Mononuclear cell (primary cell): ENCODE results near the gene PRKCA. TPM values are rescaled to one million over a fixed set of nuclear protein-coding genes. Genes with fewer than 3 reads are reported as not detected.

Experiments
- H3K27me3 ChIP-seq: 2 replicates; pipeline ENCODE4 v1.6.0; 2011; ENCODE audit warnings: low read length, control low read depth; ENCODE audit not compliant: insufficient read depth
- H3K4me1 ChIP-seq: 2 replicates; pipeline ENCODE4 v1.5.1; 2011; ENCODE audit warnings: mild to moderate bottlenecking, low read length, control low read depth; ENCODE audit not compliant: insufficient read depth
- H3K4me3 ChIP-seq: 2 replicates; pipeline ENCODE4 v1.5.1; 2011; ENCODE audit warnings: mild to moderate bottlenecking, low read length, moderate library complexity
- H3K9me3 ChIP-seq: 2 replicates; pipeline ENCODE4 v1.5.1; 2011; ENCODE audit warnings: low read depth, mild to moderate bottlenecking, control low read depth, low read length
- total RNA-seq: library from RNA; depleted of rRNA; stranded (reverse); fragments of >200 nt; gene quantifications from one replicate; pipeline ENCODE4 v1.2.3, GENCODE V29; 2012

The PRKCA gene
- total RNA-seq, 1 donor = 35.6 TPM

- H3K4me1 ChIP-seq = no peaks in the 10 kb centered on the region
- peaks cover 14% of the 10 kb centered on the region for H3K27me3 ChIP-seq
- no peaks in the 10 kb centered on the region for H3K9me3 ChIP-seq
- no peak overlapping the region for H3K4me3 ChIP-seq
These were observed 533.9 kb downstream of the PRKCA start for GRCh38 chr17:66836063-66837005.

GRCh38 chr17:66837226-66837625 is 534.8 kb downstream of the PRKCA start:
- peaks cover 14% of the 10 kb centered on the region for H3K27me3 ChIP-seq
- H3K4me3 ChIP-seq = no peak overlapping the region
- H3K4me1 ChIP-seq = no peaks in the 10 kb centered on the region
- no peaks in the 10 kb centered on the region for H3K9me3 ChIP-seq

- H3K9me3 ChIP-seq = no peaks in the 10 kb centered on the region
- no peak overlapping the region for H3K4me3 ChIP-seq
- H3K4me1 ChIP-seq = no peaks in the 10 kb centered on the region
- H3K27me3 ChIP-seq = peaks cover 14% of the 10 kb centered on the region
These were observed 535.7 kb downstream of the PRKCA start for GRCh38 chr17:66837885-66838665.

GRCh38 chr17:66839616-66840015 is 537.2 kb downstream of the PRKCA start:
- Histone ChIP-seq H3K9me3 (no peaks in the 10 kb centered on the region), H3K4me1 (no peaks in the 10 kb centered on the region), H3K4me3 (no peak overlapping the region), H3K27me3 (peaks cover 6% of the 10 kb centered on the region)

GRCh38 chr17:66840061-66840460 is 537.6 kb downstream of the PRKCA start:
- Histone ChIP-seq H3K4me3 (no peak overlapping the region), H3K27me3 (peaks cover 5% of the 10 kb centered on the region), H3K9me3 (no peaks in the 10 kb centered on the region), H3K4me1 (no peaks in the 10 kb centered on the region)

GRCh38 chr17:66841328-66841727 is 538.9 kb downstream of the PRKCA start:
- Histone ChIP-seq H3K9me3 (no peaks in the 10 kb centered on the region), H3K27me3 (no peaks in the 10 kb centered on the region), H3K4me1 (no peaks in the 10 kb centered on the region), H3K4me3 (no peak overlapping the region)

- Histone ChIP-seq H3K4me1 (no peaks in the 10 kb centered on the region), H3K4me3 (no peak overlapping the region), H3K9me3 (no peaks in the 10 kb centered on the region), H3K27me3 (no peaks in the 10 kb centered on the region)
These were observed 539.3 kb downstream of the PRKCA start for GRCh38 chr17:66841744-66842143.

- H3K27me3 ChIP-seq = no peaks in the 10 kb centered on the region
- H3K9me3 ChIP-seq = no peaks in the 10 kb centered on the region
- no peak overlapping the region for H3K4me3 ChIP-seq
- no peaks in the 10 kb centered on the region for H3K4me1 ChIP-seq
These were observed 540.1 kb downstream of the PRKCA start for GRCh38 chr17:66842505-66842904.

- no peak overlapping the region for H3K4me3 ChIP-seq
- H3K9me3 ChIP-seq = no peaks in the 10 kb centered on the region
- no peaks in the 10 kb centered on the region for H3K4me1 ChIP-seq
- no peaks in the 10 kb centered on the region for H3K27me3 ChIP-seq
These were observed 540.5 kb downstream of the PRKCA start for GRCh38 chr17:66842959-66843358.

- H3K9me3 ChIP-seq = no peaks in the 10 kb centered on the region
- no peak overlapping the region for H3K4me3 ChIP-seq
- H3K27me3 ChIP-seq = no peaks in the 10 kb centered on the region
These were observed 541.2 kb downstream of the PRKCA start for GRCh38 chr17:66843627-66844026.

GRCh38 chr17:66847704-66848103 is 545.3 kb downstream of the PRKCA start:
- Histone ChIP-seq H3K4me1 (no peaks in the 10 kb centered on the region), H3K4me3 (no peak overlapping the region), H3K9me3 (no peaks in the 10 kb centered on the region), H3K27me3 (no peaks in the 10 kb centered on the region)

More at GRCh38 chr17:66843627-66844026, 541.2 kb downstream of the PRKCA start:
- no peaks in the 10 kb centered on the region for H3K4me1 ChIP-seq

GRCh38 chr17:66848496-66848895 is 546.1 kb downstream of the PRKCA start:
- Histone ChIP-seq H3K9me3 (no peaks in the 10 kb centered on the region), H3K4me3 (no peak overlapping the region), H3K27me3 (no peaks in the 10 kb centered on the region), H3K4me1 (no peaks in the 10 kb centered on the region)

- Histone ChIP-seq H3K4me3 (no peak overlapping the region), H3K9me3 (no peaks in the 10 kb centered on the region), H3K27me3 (no peaks in the 10 kb centered on the region), H3K4me1 (no peaks in the 10 kb centered on the region)
These were observed 546.7 kb downstream of the PRKCA start for GRCh38 chr17:66849032-66849655.

- H3K4me1 ChIP-seq = no peaks in the 10 kb centered on the region
- no peaks in the 10 kb centered on the region for H3K9me3 ChIP-seq
- H3K4me3 ChIP-seq = no peak overlapping the region
- H3K27me3 ChIP-seq = no peaks in the 10 kb centered on the region
These were observed 547.6 kb downstream of the PRKCA start for GRCh38 chr17:66849851-66850580.
